ENCODE measurements around the gene CDC42BPB.

Gene CDC42BPB

GRCh38 chr14:103016071-103016470 lies 41.3 kb downstream of the CDC42BPB start:
- H3K4me2 ChIP-seq (ENCODE audit: low read length): no peak overlapping the region
- H3K79me2 ChIP-seq (ENCODE audit: low read length): no peaks in the 10 kb centered on the region
- no peak overlapping the region for H2AFZ ChIP-seq (ENCODE audit: low read depth, low read length)
- no peaks in the 10 kb centered on the region for H3K4me1 ChIP-seq (ENCODE audit: low read length)
- no peaks in the 10 kb centered on the region for H3K36me3 ChIP-seq (replicated peaks; ENCODE audit: low read depth, low read length)
- TF ChIP-seq CTCF (IDR thresholded peaks at IDR 0.05; ENCODE audit: low read depth, low read length): no peak
- TF ChIP-seq EZH2phosphoT487 (IDR thresholded peaks at IDR 0.05; ENCODE audit: low read depth): no peak
- no peaks in the 10 kb centered on the region for H4K20me1 ChIP-seq (ENCODE audit: insufficient read depth, low read length)
- H3K9me3 ChIP-seq (ENCODE audit: insufficient read depth, low read length): no peaks in the 10 kb centered on the region
- H3K9ac ChIP-seq (ENCODE audit: low read length): no peak overlapping the region
- H3K4me3 ChIP-seq (ENCODE audit: low read length): no peak overlapping the region
- no peak overlapping the region for H3K27ac ChIP-seq (ENCODE audit: low read length)
- H3K27me3 ChIP-seq (ENCODE audit: low read depth, low read length): peaks cover 10% of the 10 kb centered on the region; the same call in 1 of the 2 replicates

GRCh38 chr14:103015426-103015825 lies 41.9 kb downstream of the CDC42BPB start:
- no peaks in the 10 kb centered on the region for H3K9me3 ChIP-seq (ENCODE audit: insufficient read depth, low read length)
- TF ChIP-seq CTCF (IDR thresholded peaks at IDR 0.05; ENCODE audit: low read depth, low read length) (no peak), EZH2phosphoT487 (IDR thresholded peaks at IDR 0.05; ENCODE audit: low read depth) (no peak)
- no peak overlapping the region for H3K9ac ChIP-seq (ENCODE audit: low read length)
- no peak overlapping the region for H3K4me2 ChIP-seq (ENCODE audit: low read length)
- peaks cover 10% of the 10 kb centered on the region; the same call in 1 of the 2 replicates for H3K27me3 ChIP-seq (ENCODE audit: low read depth, low read length)
- no peak overlapping the region for H2AFZ ChIP-seq (ENCODE audit: low read depth, low read length)
- no peak overlapping the region for H3K4me3 ChIP-seq (ENCODE audit: low read length)
- H3K4me1 ChIP-seq (ENCODE audit: low read length): no peaks in the 10 kb centered on the region
- no peaks in the 10 kb centered on the region for H4K20me1 ChIP-seq (ENCODE audit: insufficient read depth, low read length)
- H3K36me3 ChIP-seq (replicated peaks; ENCODE audit: low read depth, low read length): no peaks in the 10 kb centered on the region
- H3K79me2 ChIP-seq (ENCODE audit: low read length): no peaks in the 10 kb centered on the region
- no peak overlapping the region for H3K27ac ChIP-seq (ENCODE audit: low read length)

GRCh38 chr14:103014466-103015228 lies 42.7 kb downstream of the CDC42BPB start:
- TF ChIP-seq EZH2phosphoT487 (IDR thresholded peaks at IDR 0.05; ENCODE audit: low read depth): no peak
- TF ChIP-seq CTCF (IDR thresholded peaks at IDR 0.05; ENCODE audit: low read depth, low read length): no peak
- Histone ChIP-seq H3K36me3 (replicated peaks; ENCODE audit: low read depth, low read length) (no peaks in the 10 kb centered on the region), H2AFZ (ENCODE audit: low read depth, low read length) (no peak overlapping the region), H3K79me2 (ENCODE audit: low read length) (no peaks in the 10 kb centered on the region), H3K9me3 (ENCODE audit: insufficient read depth, low read length) (no peaks in the 10 kb centered on the region), H3K27me3 (ENCODE audit: low read depth, low read length) (peaks cover 10% of the 10 kb centered on the region; the same call in 1 of the 2 replicates), H3K4me3 (ENCODE audit: low read length) (no peak overlapping the region), H3K27ac (ENCODE audit: low read length) (no peak overlapping the region), H3K9ac (ENCODE audit: low read length) (no peak overlapping the region), H3K4me1 (ENCODE audit: low read length) (no peaks in the 10 kb centered on the region), H4K20me1 (ENCODE audit: insufficient read depth, low read length) (no peaks in the 10 kb centered on the region), H3K4me2 (ENCODE audit: low read length) (no peak overlapping the region)

GRCh38 chr14:103013028-103013427 lies 44.3 kb downstream of the CDC42BPB start:
- H3K4me2 ChIP-seq (ENCODE audit: low read length): no peak overlapping the region
- no peak for TF ChIP-seq CTCF (IDR thresholded peaks at IDR 0.05; ENCODE audit: low read depth, low read length)
- no peak for TF ChIP-seq EZH2phosphoT487 (IDR thresholded peaks at IDR 0.05; ENCODE audit: low read depth)
- H3K9ac ChIP-seq (ENCODE audit: low read length): no peak overlapping the region
- H4K20me1 ChIP-seq (ENCODE audit: insufficient read depth, low read length): no peaks in the 10 kb centered on the region
- peaks cover 9% of the 10 kb centered on the region; the same call in 1 of the 2 replicates for H3K27me3 ChIP-seq (ENCODE audit: low read depth, low read length)
- H3K27ac ChIP-seq (ENCODE audit: low read length): no peak overlapping the region
- no peak overlapping the region for H3K4me3 ChIP-seq (ENCODE audit: low read length)
- no peaks in the 10 kb centered on the region for H3K36me3 ChIP-seq (replicated peaks; ENCODE audit: low read depth, low read length)
- H3K79me2 ChIP-seq (ENCODE audit: low read length): no peaks in the 10 kb centered on the region
- H2AFZ ChIP-seq (ENCODE audit: low read depth, low read length): no peak overlapping the region
- no peaks in the 10 kb centered on the region for H3K4me1 ChIP-seq (ENCODE audit: low read length)
- no peaks in the 10 kb centered on the region for H3K9me3 ChIP-seq (ENCODE audit: insufficient read depth, low read length)

Measured in OCI-LY3 (cell line).